Adrenal gland (tissue), 12 donors: ENCODE data around the gene SPECC1L. TPM values are rescaled to one million over a fixed set of nuclear protein-coding genes. Genes with fewer than 3 reads are reported as not detected.

Source experiments
- DNase-seq, 7 donors: peaks; one replicate each; pipeline ENCODE4 v3.0.0-alpha.2; 2019 to 2020
- H3K27ac ChIP-seq, 5 donors: fragments of 200-600 bp; sonication (generic) in 4 of 5; 1 replicate in 3 of 5; 2 replicates in 2 of 5; pipeline versions ENCODE4 v1.5.1 to v1.8.0; 2016 to 2020; ENCODE audit warnings: mild to moderate bottlenecking in 1 of 5
- H3K27me3 ChIP-seq: fragments of 200-600 bp; 2 replicates; pipeline ENCODE4 v1.8.0; 2021
- H3K36me3 ChIP-seq, 2 donors: fragments of 200-600 bp; replicated peaks in 1 of 2; 1 replicate in 1 of 2; 2 replicates in 1 of 2; pipeline versions ENCODE4 v1.5.1 to v1.8.0; 2018 to 2022
- H3K4me1 ChIP-seq, 2 donors: fragments of 200-600 bp; replicated peaks in 1 of 2; 1 replicate in 1 of 2; 2 replicates in 1 of 2; pipeline versions ENCODE4 v1.5.1 to v1.8.0; 2018 to 2021
- H3K4me3 ChIP-seq, 4 donors: fragments of 200-600 bp; sonication (generic) in 3 of 4; one replicate each; pipeline ENCODE4 v1.5.1; 2016 to 2018
- H3K9me3 ChIP-seq, 3 donors: fragments of 200-600 bp; sonication (generic) in 1 of 3; replicated peaks in 1 of 3; 1 replicate in 2 of 3; 2 replicates in 1 of 3; pipeline versions ENCODE4 v1.5.1 to v1.8.0; 2016 to 2021
- CTCF ChIP-seq, 6 experiments: fragments of 450-650 bp in 4 of 6; fragments of 200-600 bp in 2 of 6; sonication (generic) in 1 of 6; IDR thresholded peaks; 1 replicate in 5 of 6; 2 replicates in 1 of 6; pipeline versions ENCODE4 v1.5.1 to v1.8.0; 2016 to 2021; ENCODE audit warnings: antibody characterized with exemption in 6 of 6, mild to moderate bottlenecking in 2 of 6, moderate library complexity in 1 of 6
- POLR2A ChIP-seq, 2 donors: fragments of 450-650 bp; IDR thresholded peaks; one replicate each; pipeline ENCODE4 v1.6.1; 2017; ENCODE audit warnings: antibody characterized with exemption in 2 of 2, mild to moderate bottlenecking in 2 of 2, moderate library complexity in 1 of 2
- WGBS, 4 donors: extraction: QIAGEN DNeasy Blood & Tissue Kit in 2 of 4; methylation state at CpG; one replicate each; pipeline versions ENCODE4 v1.1.5 to v1.1.7; 2013 to 2017; 5-methylcytosine and 5-hydroxymethylcytosine counted together
- intact Hi-C, 2 donors: fragments of 100-400 bp; cut with DNase I; formaldehyde crosslinking; loops; one replicate each; pipeline versions ENCODE4 v1.14.1 to v1.15.0; 2022 to 2023
- polyA plus RNA-seq, 3 donors: library from polyadenylated mRNA; stranded (reverse); fragments of 200-250 nt in 2 of 3; fragments of 350-450 nt in 1 of 3; fragmentation: Illumina TruSeq in 1 of 3; extraction: RNeasy Lipid Tissue Mini Kit (QIAGEN cat#74804) in 1 of 3; gene quantifications; one replicate each; pipeline ENCODE4 v1.2.3, GENCODE V29; 2013 to 2014
- total RNA-seq, 9 donors: library from RNA; depleted of rRNA in 4 of 9; stranded (reverse); fragments of >200 nt in 4 of 9; fragments of 120-200 nt in 1 of 9; fragmentation: NEBNext Ultra II Directional in 1 of 9; extraction: Animal tissue kit (Norgen Biotek cat#: 25700) in 1 of 9; gene quantifications; one replicate each; pipeline versions ENCODE4 v1.1.0 to v1.2.4, GENCODE V29; 2013 to 2023
- donor health status: healthy with polysubstance abuse.
- donor health status: Bipolar disorder and iron deficiency.
- donor health status: DM: yes; HTN: yes; CAD: no.
- donor health status: DM: no; HTN: no; CAD: no.
- donor health status: DM: no; HTN: no; CAD: no.
- donor health status: DM: yes; HTN: yes; CAD: no.

The SPECC1L gene
- total and polyA plus RNA-seq, 12 donors = 7.2 to 121 (median 43.5) TPM

DNA sequence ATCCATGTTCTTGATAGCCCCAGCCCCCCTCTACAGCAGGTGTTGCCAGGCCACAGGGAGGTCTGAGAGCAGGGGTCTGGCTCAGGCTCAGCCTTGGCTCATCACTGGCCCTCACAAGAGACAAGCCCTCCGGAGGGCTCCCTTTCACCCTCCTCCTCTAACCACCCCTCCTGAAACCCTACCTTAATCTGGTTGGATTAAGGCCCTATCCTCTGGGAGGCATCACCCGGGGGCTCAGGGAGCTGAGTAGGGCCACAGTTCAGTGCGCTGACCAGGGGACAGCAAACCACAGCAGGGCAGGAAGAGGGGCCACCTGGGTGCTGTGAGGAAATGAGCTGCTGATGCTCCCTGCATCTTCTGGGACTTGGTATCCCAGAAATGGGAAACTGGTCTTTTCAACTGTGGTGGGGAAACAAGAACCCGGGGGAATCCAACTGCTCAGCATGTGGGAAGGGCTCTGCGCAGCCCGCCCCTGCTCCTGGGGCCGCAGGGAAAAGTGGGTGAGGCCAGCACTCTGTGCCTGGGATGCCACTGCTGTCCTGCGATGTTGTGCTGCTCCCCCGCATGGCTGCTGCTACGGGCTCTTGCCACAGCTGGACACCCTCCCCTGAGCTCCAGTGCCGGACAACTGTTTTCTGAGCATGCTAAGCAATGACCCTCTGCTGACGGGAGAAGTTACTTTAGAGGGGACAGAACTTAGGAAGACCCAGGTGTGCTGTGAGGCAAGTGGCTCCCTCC lies 174.3 kb downstream of the SPECC1L start:
- DNase-seq = peak in 1 of 7 donors; percentile 46
- Histone ChIP-seq H3K36me3 (no peaks in the 10 kb centered on the region), H3K9me3 (no peaks in the 10 kb centered on the region), H3K4me3 (no peak overlapping the region), H3K4me1 (peaks cover 14 to 32% of the 10 kb centered on the region in 2 donors), H3K27ac (no peak overlapping the region), H3K27me3 (no peaks in the 10 kb centered on the region)
- intact Hi-C loops = no loop called here
- 83 to 95% (median 89%) methylated on average over 6 to 12 of the region's 12 CpGs for WGBS, 4 donors
- TF ChIP-seq CTCF (IDR thresholded peaks at IDR 0.05) (no peak), POLR2A (IDR thresholded peaks at IDR 0.05) (no peak)

DNA sequence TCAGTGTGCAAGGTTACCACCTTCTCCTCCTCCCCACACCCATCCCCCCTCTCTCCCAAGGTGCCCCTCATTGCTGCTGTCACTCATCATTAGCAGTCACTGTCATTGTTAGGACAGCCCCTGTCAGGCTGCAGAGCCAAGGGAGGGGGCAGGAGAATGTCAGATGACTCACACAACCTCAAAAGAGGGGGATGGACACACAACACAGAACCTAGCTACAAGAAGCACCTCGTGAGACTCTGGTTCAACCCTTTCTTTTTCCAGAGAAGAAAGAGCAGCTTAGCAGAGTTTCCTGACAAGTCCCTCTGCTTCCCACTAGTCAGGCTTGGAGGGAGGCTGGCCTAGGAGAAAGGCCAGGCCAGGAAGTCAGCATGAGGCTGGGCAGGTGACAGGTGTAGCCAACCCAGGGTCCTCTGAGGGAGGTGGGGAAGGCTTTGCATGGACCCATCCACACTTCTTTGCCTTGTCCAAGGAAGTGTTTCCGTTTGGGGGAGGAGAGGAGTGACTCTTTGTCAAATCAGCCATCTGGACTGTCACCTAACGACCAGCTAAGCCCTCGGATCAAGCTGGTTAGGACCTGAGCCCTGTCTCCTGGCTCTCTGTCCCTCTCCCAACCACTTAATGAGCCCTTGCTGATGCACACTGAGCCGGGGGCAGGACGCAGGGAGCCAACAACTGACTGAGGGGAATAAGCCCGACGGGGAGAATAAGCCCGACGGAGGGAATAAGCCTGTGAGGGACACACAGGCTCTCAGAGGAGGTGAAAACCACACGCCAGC lies 175.0 kb downstream of the SPECC1L start:
- TF ChIP-seq POLR2A (IDR thresholded peaks at IDR 0.05) = no peak
- no peak for TF ChIP-seq CTCF (IDR thresholded peaks at IDR 0.05)
- intact Hi-C loops = no loop called here

GRCh38 chr22:24446260-24446611 lies 175.6 kb downstream of the SPECC1L start:
- no peak overlapping the region for H3K27ac ChIP-seq
- DNase-seq = no peak
- H3K36me3 ChIP-seq = no peaks in the 10 kb centered on the region
- no peak overlapping the region for H3K4me3 ChIP-seq
- H3K9me3 ChIP-seq = no peaks in the 10 kb centered on the region
- intact Hi-C loops = no loop called here
- TF ChIP-seq POLR2A (IDR thresholded peaks at IDR 0.05) (no peak), CTCF (IDR thresholded peaks at IDR 0.05) (no peak)
- WGBS, 4 donors = 82 to 96% (median 85%) methylated on average over 3 of the region's 3 CpGs
- H3K27me3 ChIP-seq = no peaks in the 10 kb centered on the region
- H3K4me1 ChIP-seq = peaks cover 14 to 34% of the 10 kb centered on the region in 2 donors

More for the DNA sequence above, 175.0 kb downstream of the SPECC1L start:
- peaks cover 14 to 39% of the 10 kb centered on the region in 2 donors for H3K4me1 ChIP-seq
- no peaks in the 10 kb centered on the region for H3K27me3 ChIP-seq
- no peaks in the 10 kb centered on the region for H3K36me3 ChIP-seq
- 79 to 83% (median 80%) methylated on average over 10 to 11 of the region's 11 CpGs for WGBS, 4 donors
- no peak overlapping the region for H3K4me3 ChIP-seq
- DNase-seq = peak in 1 of 7 donors; percentile 43
- H3K27ac ChIP-seq = no peak overlapping the region
- H3K9me3 ChIP-seq = no peaks in the 10 kb centered on the region

DNA sequence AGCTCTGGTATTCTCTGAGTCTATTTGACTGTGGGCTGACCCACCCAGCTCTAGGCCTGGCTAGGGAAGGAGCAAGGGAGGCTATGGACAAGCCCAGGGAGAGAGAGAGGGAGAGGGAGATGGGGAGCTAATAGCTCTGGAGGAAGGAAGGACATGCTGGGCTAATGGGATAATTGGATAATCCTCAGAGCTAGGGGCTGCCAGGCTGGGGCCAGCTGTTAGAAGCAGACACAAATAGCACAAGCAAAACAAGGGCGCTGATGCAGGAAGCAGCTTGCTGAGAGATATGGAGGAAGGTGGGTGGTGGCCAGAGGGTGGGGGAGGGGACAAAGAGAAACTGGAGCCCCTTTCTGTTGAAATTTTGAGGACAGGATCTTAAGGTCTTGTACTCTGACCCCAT lies 180.0 kb downstream of the SPECC1L start:
- Histone ChIP-seq H3K4me3 (no peak overlapping the region), H3K9me3 (no peaks in the 10 kb centered on the region), H3K36me3 (no peaks in the 10 kb centered on the region), H3K27ac (peak overlapping the region in 2 of 5 donors; percentile 31 to 65), H3K27me3 (no peaks in the 10 kb centered on the region), H3K4me1 (peaks cover 7 to 22% of the 10 kb centered on the region in 2 donors)
- intact Hi-C loops = no loop called here
- peak in 1 of 7 donors; percentile 82 for DNase-seq
- TF ChIP-seq CTCF (IDR thresholded peaks at IDR 0.05) (no peak), POLR2A (IDR thresholded peaks at IDR 0.05) (no peak)
- WGBS, 4 donors = 59 to 75% (median 67%) methylated on average over 1 of the region's 1 CpG
